ENCODE data around the gene C6orf62. TPM values are rescaled to one million over a fixed set of nuclear protein-coding genes. Genes with fewer than 3 reads are reported as not detected.

C6orf62 gene
- total RNA-seq, 1 donor from 2014 or later, result 79.7 TPM

DNA sequence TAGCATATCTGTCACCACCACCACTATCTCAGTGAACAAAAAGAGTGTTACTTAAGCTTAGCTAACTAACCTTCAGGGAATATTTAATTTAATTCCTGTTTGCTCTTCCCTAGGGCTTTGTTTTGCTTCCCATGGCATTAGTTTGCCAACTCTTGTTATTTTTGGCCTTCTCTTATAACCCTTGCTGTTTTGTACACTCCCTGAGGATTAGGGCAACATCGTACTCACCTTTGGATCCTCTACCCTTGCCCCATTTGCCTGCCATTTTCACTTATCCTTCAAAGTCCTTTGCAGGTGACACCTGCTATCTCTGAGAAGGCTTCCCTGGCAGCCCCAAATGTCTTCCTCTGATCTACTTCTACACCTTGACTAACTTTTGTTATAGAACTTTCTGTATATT is 28.4 kb downstream of the C6orf62 start:
- TF ChIP-seq, protein P1, sequence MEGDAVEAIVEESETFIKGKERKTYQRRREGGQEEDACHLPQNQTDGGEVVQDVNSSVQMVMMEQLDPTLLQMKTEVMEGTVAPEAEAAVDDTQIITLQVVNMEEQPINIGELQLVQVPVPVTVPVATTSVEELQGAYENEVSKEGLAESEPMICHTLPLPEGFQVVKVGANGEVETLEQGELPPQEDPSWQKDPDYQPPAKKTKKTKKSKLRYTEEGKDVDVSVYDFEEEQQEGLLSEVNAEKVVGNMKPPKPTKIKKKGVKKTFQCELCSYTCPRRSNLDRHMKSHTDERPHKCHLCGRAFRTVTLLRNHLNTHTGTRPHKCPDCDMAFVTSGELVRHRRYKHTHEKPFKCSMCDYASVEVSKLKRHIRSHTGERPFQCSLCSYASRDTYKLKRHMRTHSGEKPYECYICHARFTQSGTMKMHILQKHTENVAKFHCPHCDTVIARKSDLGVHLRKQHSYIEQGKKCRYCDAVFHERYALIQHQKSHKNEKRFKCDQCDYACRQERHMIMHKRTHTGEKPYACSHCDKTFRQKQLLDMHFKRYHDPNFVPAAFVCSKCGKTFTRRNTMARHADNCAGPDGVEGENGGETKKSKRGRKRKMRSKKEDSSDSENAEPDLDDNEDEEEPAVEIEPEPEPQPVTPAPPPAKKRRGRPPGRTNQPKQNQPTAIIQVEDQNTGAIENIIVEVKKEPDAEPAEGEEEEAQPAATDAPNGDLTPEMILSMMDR (IDR thresholded peaks at IDR 0.05), result no peak
- Mint-ChIP-seq H3K27me3 (ENCODE audit: unreplicated experiment) (no peaks in the 10 kb centered on the region), H3K4me3 (ENCODE audit: unreplicated experiment) (no peak overlapping the region), H3K9me3 (ENCODE audit: unreplicated experiment) (no peaks in the 10 kb centered on the region), H3K36me3 (ENCODE audit: unreplicated experiment) (peaks cover 3% of the 10 kb centered on the region), H3K27ac (ENCODE audit: unreplicated experiment) (peak overlapping the region; percentile 23), H3K4me1 (ENCODE audit: unreplicated experiment) (peaks cover 11% of the 10 kb centered on the region)
- DNase-seq (ENCODE audit: extremely low spot score, unreplicated experiment), result no peak

DNA sequence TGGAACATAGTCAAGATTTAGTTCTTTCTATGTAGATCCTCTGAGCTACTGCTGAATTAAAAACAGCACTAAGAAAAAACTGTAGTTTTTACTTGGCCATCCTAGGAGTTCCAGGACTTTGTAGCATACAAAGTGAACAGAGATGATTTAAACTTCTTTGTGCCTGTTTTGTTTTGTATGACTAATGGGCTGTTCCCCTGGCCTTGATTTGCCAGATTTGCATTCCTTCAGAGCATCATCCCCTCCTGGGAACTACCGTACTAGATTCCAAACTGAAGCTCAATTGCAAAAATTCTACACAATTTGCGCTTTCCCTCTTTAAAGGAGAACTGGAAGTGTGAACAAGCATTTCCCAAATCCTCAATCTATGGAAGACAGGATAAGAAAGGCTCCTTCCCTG is 29.0 kb downstream of the C6orf62 start:
- H3K36me3 Mint-ChIP-seq (ENCODE audit: unreplicated experiment), result peaks cover 3% of the 10 kb centered on the region
- H3K27ac Mint-ChIP-seq (ENCODE audit: unreplicated experiment), result no peak overlapping the region
- H3K4me1 Mint-ChIP-seq (ENCODE audit: unreplicated experiment), result peaks cover 11% of the 10 kb centered on the region
- no peaks in the 10 kb centered on the region for H3K9me3 Mint-ChIP-seq (ENCODE audit: unreplicated experiment)
- no peak overlapping the region for H3K4me3 Mint-ChIP-seq (ENCODE audit: unreplicated experiment)
- DNase-seq (ENCODE audit: extremely low spot score, unreplicated experiment), result no peak
- TF ChIP-seq, protein P1 (IDR thresholded peaks at IDR 0.05), result no peak
- H3K27me3 Mint-ChIP-seq (ENCODE audit: unreplicated experiment), result no peaks in the 10 kb centered on the region

DNA sequence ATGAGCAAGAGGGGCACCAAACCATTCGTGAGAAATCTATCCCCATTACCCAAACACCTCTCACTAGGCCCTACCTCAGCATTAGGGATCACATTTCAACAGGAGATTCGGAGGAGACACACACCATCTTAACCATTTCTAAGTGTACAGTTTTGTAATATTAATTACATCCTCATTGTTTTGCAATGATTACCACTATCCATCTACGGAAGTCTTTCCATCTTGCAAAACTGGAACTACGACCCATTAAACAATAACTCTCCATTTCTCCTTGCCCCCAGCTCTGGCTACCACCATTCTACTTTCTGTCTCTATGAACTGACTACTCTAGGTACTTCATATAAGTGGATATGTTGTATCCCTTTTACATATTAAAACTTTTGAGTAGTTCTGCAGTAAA is 32.0 kb downstream of the C6orf62 start:
- no peak overlapping the region for H3K4me3 Mint-ChIP-seq (ENCODE audit: unreplicated experiment)
- DNase-seq (ENCODE audit: extremely low spot score, unreplicated experiment), result no peak
- H3K4me1 Mint-ChIP-seq (ENCODE audit: unreplicated experiment), result peaks cover 11% of the 10 kb centered on the region
- TF ChIP-seq, protein P1 (IDR thresholded peaks at IDR 0.05), result no peak
- H3K27ac Mint-ChIP-seq (ENCODE audit: unreplicated experiment), result no peak overlapping the region
- peaks cover 3% of the 10 kb centered on the region for H3K36me3 Mint-ChIP-seq (ENCODE audit: unreplicated experiment)
- H3K9me3 Mint-ChIP-seq (ENCODE audit: unreplicated experiment), result no peaks in the 10 kb centered on the region
- no peaks in the 10 kb centered on the region for H3K27me3 Mint-ChIP-seq (ENCODE audit: unreplicated experiment)

DNA sequence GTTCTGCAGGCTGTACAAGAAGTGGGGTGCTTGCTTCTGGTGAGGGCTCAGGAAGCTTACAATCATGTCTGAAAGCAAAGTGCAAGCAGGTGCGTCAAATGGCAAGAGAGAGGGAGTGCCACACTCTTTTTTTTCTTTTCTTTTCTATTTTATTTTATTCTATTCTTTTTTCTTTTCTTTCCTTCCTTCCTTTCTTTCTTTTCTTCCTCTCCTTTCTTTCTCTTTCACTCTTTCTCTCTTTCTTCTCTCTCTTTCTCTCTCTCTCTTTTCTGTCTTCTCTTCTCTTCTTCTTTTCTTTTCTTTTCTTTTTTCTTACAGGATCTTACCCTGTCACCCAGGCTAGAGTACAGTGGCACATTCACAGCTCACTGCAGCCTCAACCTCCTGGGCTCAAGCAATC is 32.5 kb downstream of the C6orf62 start:
- TF ChIP-seq, protein P1 (IDR thresholded peaks at IDR 0.05), result no peak
- Mint-ChIP-seq H3K27me3 (ENCODE audit: unreplicated experiment) (no peaks in the 10 kb centered on the region), H3K4me3 (ENCODE audit: unreplicated experiment) (no peak overlapping the region), H3K36me3 (ENCODE audit: unreplicated experiment) (peaks cover 3% of the 10 kb centered on the region), H3K9me3 (ENCODE audit: unreplicated experiment) (no peaks in the 10 kb centered on the region), H3K27ac (ENCODE audit: unreplicated experiment) (no peak overlapping the region), H3K4me1 (ENCODE audit: unreplicated experiment) (peaks cover 11% of the 10 kb centered on the region)
- no peak for DNase-seq (ENCODE audit: extremely low spot score, unreplicated experiment)

DNA sequence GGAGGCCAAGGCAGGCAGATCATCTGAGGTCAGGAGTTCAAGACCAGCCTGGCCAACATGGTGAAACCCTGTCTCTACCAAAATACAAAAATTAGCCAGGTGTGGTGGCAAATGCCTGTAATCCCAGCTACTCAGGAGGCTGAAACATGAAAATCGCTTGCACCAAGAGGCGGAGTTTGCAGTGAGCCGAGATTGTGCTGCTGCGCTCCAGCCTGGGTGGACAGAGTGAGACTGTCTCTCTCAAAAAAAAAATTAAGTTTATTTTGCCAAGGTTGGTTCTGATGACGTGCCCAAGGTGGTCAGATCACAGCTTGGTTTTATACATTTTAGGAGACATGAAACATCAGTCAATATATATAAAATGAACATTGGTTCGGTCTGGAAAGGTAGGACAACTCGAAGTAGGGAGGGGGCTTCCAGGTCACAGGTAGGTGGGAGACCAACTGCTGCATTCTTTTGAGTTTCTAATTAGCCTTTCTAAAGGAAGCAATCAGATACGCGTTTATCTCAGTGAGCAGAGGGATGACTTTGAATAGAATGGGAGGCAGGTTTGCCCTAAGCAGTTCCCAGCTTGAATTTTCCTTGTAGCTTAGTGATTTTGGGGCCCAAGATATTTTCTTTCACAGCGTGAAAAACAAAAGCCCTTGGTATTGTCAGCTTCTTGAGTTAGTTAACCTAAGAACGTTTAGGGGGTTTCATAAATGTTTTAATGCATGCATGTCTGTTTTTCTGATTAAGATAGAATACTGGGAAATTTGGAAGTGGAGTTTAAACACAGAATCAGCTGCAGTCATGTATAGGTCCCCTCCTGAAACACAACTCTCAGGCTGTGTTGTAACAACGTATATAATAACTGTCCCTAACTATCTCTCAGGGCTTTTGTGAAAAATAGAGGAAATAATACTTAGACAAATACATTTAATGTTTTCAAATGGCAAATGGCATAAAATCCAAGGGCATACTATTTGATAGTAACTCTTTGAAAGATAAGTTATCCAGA is 35.4 kb downstream of the C6orf62 start:
- Mint-ChIP-seq H3K36me3 (ENCODE audit: unreplicated experiment) (peaks cover 3% of the 10 kb centered on the region), H3K4me1 (ENCODE audit: unreplicated experiment) (no peaks in the 10 kb centered on the region), H3K9me3 (ENCODE audit: unreplicated experiment) (no peaks in the 10 kb centered on the region), H3K4me3 (ENCODE audit: unreplicated experiment) (no peak overlapping the region), H3K27me3 (ENCODE audit: unreplicated experiment) (no peaks in the 10 kb centered on the region), H3K27ac (ENCODE audit: unreplicated experiment) (no peak overlapping the region)
- TF ChIP-seq, protein P1 (IDR thresholded peaks at IDR 0.05), result no peak
- no peak for DNase-seq (ENCODE audit: extremely low spot score, unreplicated experiment)
